ENCODE data around the gene DGKD. TPM values are rescaled to one million over a fixed set of nuclear protein-coding genes. Genes with fewer than 3 reads are reported as not detected.

Gene DGKD
- total and polyA plus RNA-seq, 11 donors: 15.5 to 88.6 (median 43.0) TPM

DNA sequence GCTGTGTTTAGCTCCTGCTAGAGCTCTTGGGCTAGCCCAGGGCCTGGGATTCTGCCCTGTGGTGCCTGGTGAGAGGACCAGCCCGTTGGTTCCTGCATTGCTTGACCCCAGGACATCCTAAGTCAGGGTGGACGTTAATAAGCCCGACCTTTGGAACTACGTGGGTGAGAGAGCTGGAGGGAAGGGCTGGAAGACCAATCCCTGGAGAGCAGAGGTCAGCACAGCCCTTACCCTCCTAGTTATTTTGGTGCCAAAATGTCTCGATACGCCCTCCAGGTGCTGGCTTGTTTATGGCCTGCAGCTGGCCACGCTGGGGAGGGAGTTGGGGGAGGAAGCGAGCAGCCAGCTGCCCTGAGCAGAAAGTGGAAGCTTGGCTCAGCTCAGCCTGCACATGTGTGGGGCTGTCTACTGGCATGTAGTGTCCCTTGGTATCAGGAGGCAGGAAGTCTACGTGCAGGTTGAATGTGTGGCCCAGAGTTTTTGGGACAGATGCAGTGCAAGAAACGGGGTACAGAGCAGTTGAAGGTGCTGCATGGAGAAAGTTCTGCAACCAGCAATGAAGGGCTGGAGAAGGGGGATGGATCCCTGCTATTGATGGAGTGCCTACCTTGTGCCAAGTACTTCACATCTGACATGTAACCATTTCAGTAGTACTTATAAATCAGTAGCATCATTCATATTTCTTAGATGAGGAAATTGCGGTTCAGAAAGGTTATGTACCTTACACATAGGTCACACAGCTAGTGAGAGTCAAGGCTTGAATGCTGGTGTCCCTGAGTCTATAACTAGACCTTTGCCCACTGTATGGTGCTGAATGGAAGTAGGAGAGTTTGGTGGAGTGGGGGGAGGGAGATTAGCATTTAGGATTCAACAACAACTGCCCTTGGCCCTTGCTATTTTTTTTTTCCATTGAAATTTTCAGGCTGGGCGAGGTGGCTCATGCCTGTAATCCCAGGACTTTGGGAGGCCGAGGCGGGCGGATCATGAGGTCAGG is 5.0 kb upstream of the DGKD start:
- Histone ChIP-seq H3K4me3 (no peak overlapping the region), H3K27me3 (no peaks in the 10 kb centered on the region), H3K36me3 (no peaks in the 10 kb centered on the region), H3K4me1 (peaks cover 0 to 44% (median 13%) of the 10 kb centered on the region in 12 donors), H3K27ac (peak overlapping the region in 1 of 12 donors; percentile 32), H3K9me3 (no peaks in the 10 kb centered on the region)
- intact Hi-C loops (cut with DNase I): no loop called here
- WGBS, 4 donors: 50 to 64% (median 57%) methylated on average over 12 to 15 of the region's 15 CpGs
- DNase-seq (peak; percentile 47 to 81 (median 65)), ATAC-seq (peak; percentile 24 to 86 (median 44))
- TF ChIP-seq CTCF (IDR thresholded peaks at IDR 0.05) (no peak), POLR2A (IDR thresholded peaks at IDR 0.05) (no peak)

DNA sequence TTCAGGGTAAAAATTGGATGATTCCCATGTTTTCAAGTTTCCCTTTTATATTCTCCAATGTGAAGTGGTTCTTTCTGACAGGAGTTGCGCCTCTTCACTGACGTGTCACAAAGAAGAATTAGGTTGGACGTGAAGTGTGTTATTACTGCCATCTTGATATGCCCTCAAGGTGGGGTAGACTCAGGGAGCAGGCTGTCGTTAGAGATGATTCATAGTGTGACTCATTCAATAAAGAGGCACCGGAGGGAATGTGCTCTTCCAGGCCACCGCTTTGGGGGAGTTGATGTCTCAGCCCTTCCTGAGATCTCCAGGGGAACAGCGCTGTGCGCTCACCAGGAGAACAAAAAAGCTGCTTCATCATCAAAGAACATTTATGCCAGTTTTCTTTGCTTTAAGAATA is 3.6 kb upstream of the DGKD start:
- Histone ChIP-seq H3K4me3 (no peak overlapping the region), H3K4me1 (peaks cover 0 to 52% (median 20%) of the 10 kb centered on the region in 12 donors), H3K27me3 (no peaks in the 10 kb centered on the region), H3K36me3 (no peaks in the 10 kb centered on the region), H3K27ac (no peak overlapping the region), H3K9me3 (no peaks in the 10 kb centered on the region)
- DNase-seq (no peak), ATAC-seq (peak in 1 of 4 donors; percentile 47)
- intact Hi-C loops (cut with DNase I): loop anchor here in 3 of 10 donors (5.0 to 10.0 kb wide), 3 partner anchors 92 to 796 kb away; partner anchors contain the start of genes EIF4E2 (in 1 of the 3) and TIGD1 (in 1 of the 3)
- WGBS, 4 donors: 44 to 57% (median 51%) methylated on average over 8 of the region's 8 CpGs
- no peak for TF ChIP-seq POLR2A (IDR thresholded peaks at IDR 0.05)
- TF ChIP-seq CTCF (IDR thresholded peaks at IDR 0.05): no peak

GRCh38 chr2:233351423-233351822 is 2.9 kb upstream of the DGKD start:
- Histone ChIP-seq H3K9me3 (no peaks in the 10 kb centered on the region), H3K4me1 (peaks cover 0 to 59% (median 26%) of the 10 kb centered on the region in 12 donors), H3K4me3 (no peak overlapping the region), H3K27ac (no peak overlapping the region), H3K36me3 (no peaks in the 10 kb centered on the region), H3K27me3 (no peaks in the 10 kb centered on the region)
- ATAC-seq (no peak), DNase-seq (no peak)
- intact Hi-C loops (cut with DNase I): loop anchor here in 3 of 10 donors (5.0 to 10.0 kb wide), 3 partner anchors 91 to 797 kb away; partner anchors contain the start of genes EIF4E2 (in 1 of the 3) and TIGD1 (in 1 of the 3)
- TF ChIP-seq CTCF (IDR thresholded peaks at IDR 0.05) (no peak), POLR2A (IDR thresholded peaks at IDR 0.05) (no peak)
- 80 to 91% (median 88%) methylated on average over 7 of the region's 7 CpGs for WGBS, 4 donors
